SU-DHL-6 (cell line): ENCODE measurements around the gene TAF5L.

Experiments used
- H2AFZ ChIP-seq: fragments of 200-600 bp; sonication (generic); 2 replicates; pipeline ENCODE4 v1.6.1; 2014; ENCODE audit warnings: low read depth, mild to moderate bottlenecking, moderate library complexity, mixed read lengths, antibody characterized with exemption, low read length; ENCODE audit not compliant: severe bottlenecking
- H3F3A ChIP-seq: fragments of 200-600 bp; shearing (Covaris generic); 2 replicates; pipeline ENCODE4 v1.6.0; 2016; ENCODE audit warnings: antibody characterized with exemption, mild to moderate bottlenecking; ENCODE audit not compliant: insufficient read depth
- H3K27ac ChIP-seq: fragments of 200-600 bp; sonication (generic); 2 replicates; pipeline ENCODE4 v1.5.1; 2016; ENCODE audit warnings: low read depth, mild to moderate bottlenecking, low read length, moderate library complexity, mixed read lengths
- H3K27me3 ChIP-seq: fragments of 200-600 bp; sonication (generic), shearing (Covaris generic); 2 replicates; pipeline ENCODE4 v1.6.0; 2014; ENCODE audit warnings: mild to moderate bottlenecking, low read length
- H3K36me3 ChIP-seq: fragments of 200-600 bp; sonication (generic); 2 replicates; pipeline ENCODE4 v1.6.1; 2014; ENCODE audit warnings: mild to moderate bottlenecking, low read length, mixed read lengths
- H3K4me2 ChIP-seq: fragments of 300-600, 200-600 bp; shearing (Covaris generic), sonication (generic); 2 replicates; pipeline ENCODE4 v1.6.0; 2014; ENCODE audit warnings: low read length, low read depth, mild to moderate bottlenecking; ENCODE audit not compliant: poor library complexity, severe bottlenecking
- H3K4me3 ChIP-seq: fragments of 200-600 bp; sonication (generic); 2 replicates; pipeline ENCODE4 v1.5.1; 2014; ENCODE audit warnings: antibody characterized with exemption, low read length, mild to moderate bottlenecking, mixed read lengths; ENCODE audit not compliant: insufficient read depth, poor library complexity, severe bottlenecking
- H3K79me2 ChIP-seq: fragments of 200-600 bp; sonication (generic); 2 replicates; pipeline ENCODE4 v1.6.1; 2014; ENCODE audit warnings: mild to moderate bottlenecking, low read length, moderate library complexity; ENCODE audit not compliant: insufficient read depth
- H3K9ac ChIP-seq: fragments of 200-600 bp; sonication (generic); 2 replicates; pipeline ENCODE4 v1.7.0; 2014; ENCODE audit warnings: mild to moderate bottlenecking, low read length
- H3K9me2 ChIP-seq: fragments of 200-600 bp; sonication (generic); replicated peaks from 2 replicates; pipeline ENCODE4 v1.6.1; 2014; ENCODE audit warnings: low read length; ENCODE audit not compliant: insufficient read depth
- H3K9me3 ChIP-seq: fragments of 200-600 bp; sonication (generic); 2 replicates; pipeline ENCODE4 v1.6.1; 2014; ENCODE audit warnings: low read length, mixed read lengths; ENCODE audit not compliant: insufficient read depth
- H4K20me1 ChIP-seq: fragments of 200-600 bp; sonication (generic); 2 replicates; pipeline ENCODE4 v1.6.1; 2014; ENCODE audit warnings: low read depth, mild to moderate bottlenecking, antibody characterized with exemption, low read length, moderate library complexity, mixed read lengths
- EZH2phosphoT487 ChIP-seq: fragments of 200-600 bp; sonication (generic), shearing (Covaris generic); conservative IDR thresholded peaks from 2 replicates; pipeline ENCODE4 v1.6.1; 2018; ENCODE audit warnings: mild to moderate bottlenecking, antibody characterized with exemption, low read length, moderate library complexity, mixed read lengths
- TF ChIP-seq, protein P1 (sequence below): fragments of 200-600 bp; sonication (generic); IDR thresholded peaks from one replicate; pipeline ENCODE4 v1.5.1; 2017; ENCODE audit warnings: antibody characterized with exemption, mild to moderate bottlenecking, low read length, moderate library complexity; ENCODE audit not compliant: insufficient read depth, poor library complexity, severe bottlenecking

The TAF5L gene

DNA sequence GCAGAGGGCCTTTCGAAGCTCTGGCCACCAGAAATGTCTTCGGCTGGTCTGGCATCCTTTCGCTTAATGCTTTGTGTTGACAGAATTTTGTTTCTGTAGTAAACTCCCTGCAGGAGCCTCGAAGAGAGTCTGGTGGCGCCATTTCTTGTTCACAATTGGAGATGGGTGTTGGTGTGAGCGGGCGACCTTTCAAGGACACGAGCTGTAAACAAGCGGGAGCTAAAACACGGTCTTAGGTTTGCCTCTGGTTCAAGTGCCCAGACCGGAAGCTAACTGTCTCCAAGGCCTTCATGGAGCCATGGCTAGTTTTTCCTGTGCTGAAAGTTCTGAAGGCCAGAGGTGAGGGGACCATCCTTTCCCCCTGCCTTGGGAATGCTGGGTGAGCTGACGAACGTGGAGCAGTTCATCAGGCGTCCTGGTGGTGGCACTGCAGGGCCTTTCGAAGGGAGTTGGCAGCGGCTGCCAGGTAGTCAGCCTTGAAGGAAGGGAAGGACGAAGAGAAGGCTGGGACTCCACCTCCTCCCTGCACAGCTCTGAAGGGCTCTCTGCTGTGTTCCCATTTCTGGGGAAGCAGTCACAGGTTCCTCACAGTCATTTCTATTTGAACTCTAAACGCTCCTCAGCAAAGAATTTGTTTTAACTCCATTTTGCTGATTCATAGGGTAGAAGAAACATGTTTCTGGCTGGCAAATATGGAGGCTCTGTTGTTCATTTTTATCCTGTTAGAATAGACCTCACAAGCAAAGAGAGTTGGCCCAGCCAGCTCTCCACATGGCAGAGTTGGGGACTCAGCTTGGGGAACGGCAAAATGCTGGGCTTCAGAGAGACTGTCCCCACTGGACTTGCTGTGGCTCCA lies 35.3 kb upstream of the TAF5L start:
- no peak for TF ChIP-seq EZH2phosphoT487
- TF ChIP-seq, protein P1, sequence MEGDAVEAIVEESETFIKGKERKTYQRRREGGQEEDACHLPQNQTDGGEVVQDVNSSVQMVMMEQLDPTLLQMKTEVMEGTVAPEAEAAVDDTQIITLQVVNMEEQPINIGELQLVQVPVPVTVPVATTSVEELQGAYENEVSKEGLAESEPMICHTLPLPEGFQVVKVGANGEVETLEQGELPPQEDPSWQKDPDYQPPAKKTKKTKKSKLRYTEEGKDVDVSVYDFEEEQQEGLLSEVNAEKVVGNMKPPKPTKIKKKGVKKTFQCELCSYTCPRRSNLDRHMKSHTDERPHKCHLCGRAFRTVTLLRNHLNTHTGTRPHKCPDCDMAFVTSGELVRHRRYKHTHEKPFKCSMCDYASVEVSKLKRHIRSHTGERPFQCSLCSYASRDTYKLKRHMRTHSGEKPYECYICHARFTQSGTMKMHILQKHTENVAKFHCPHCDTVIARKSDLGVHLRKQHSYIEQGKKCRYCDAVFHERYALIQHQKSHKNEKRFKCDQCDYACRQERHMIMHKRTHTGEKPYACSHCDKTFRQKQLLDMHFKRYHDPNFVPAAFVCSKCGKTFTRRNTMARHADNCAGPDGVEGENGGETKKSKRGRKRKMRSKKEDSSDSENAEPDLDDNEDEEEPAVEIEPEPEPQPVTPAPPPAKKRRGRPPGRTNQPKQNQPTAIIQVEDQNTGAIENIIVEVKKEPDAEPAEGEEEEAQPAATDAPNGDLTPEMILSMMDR: peak; percentile 72
- peaks cover 26% of the 10 kb centered on the region; the same call in 1 of the 2 replicates for H3K36me3 ChIP-seq
- no peak overlapping the region for H2AFZ ChIP-seq
- H3K9me3 ChIP-seq: no peaks in the 10 kb centered on the region
- no peak overlapping the region for H3K4me2 ChIP-seq
- no peaks in the 10 kb centered on the region for H3K9me2 ChIP-seq
- no peak overlapping the region for H3K9ac ChIP-seq
- no peak overlapping the region for H3K4me3 ChIP-seq
- no peaks in the 10 kb centered on the region for H3K79me2 ChIP-seq
- 0 out of 2 replicates have a peak, but pooled peaks cover 6% of the 10 kb centered on the region for H3F3A ChIP-seq
- no peaks in the 10 kb centered on the region for H4K20me1 ChIP-seq
- H3K27ac ChIP-seq: no peak overlapping the region
- H3K27me3 ChIP-seq: no peaks in the 10 kb centered on the region

GRCh38 chr1:229657993-229658755 lies 32.3 kb upstream of the TAF5L start:
- Histone ChIP-seq H3K9me3 (no peaks in the 10 kb centered on the region), H3F3A (0 out of 2 replicates have a peak, but pooled peaks cover 6% of the 10 kb centered on the region), H3K4me3 (no peak overlapping the region), H3K4me2 (no peak overlapping the region), H3K9ac (no peak overlapping the region), H4K20me1 (no peaks in the 10 kb centered on the region), H3K79me2 (no peaks in the 10 kb centered on the region), H3K36me3 (peaks cover 42% of the 10 kb centered on the region; the same call in 1 of the 2 replicates), H3K27me3 (no peaks in the 10 kb centered on the region), H3K9me2 (no peaks in the 10 kb centered on the region), H2AFZ (no peak overlapping the region), H3K27ac (no peak overlapping the region)
- TF ChIP-seq EZH2phosphoT487: no peak
- TF ChIP-seq, protein P1: no peak

- peaks cover 52% of the 10 kb centered on the region; the same call in 1 of the 2 replicates for H3K36me3 ChIP-seq
Measured at GRCh38 chr1:229655781-229656180, 29.9 kb upstream of the TAF5L start.

More at GRCh38 chr1:229655781-229656180, 29.9 kb upstream of the TAF5L start:
- H3K9me2 ChIP-seq: no peaks in the 10 kb centered on the region
- H3K27me3 ChIP-seq: no peaks in the 10 kb centered on the region
- H3K4me2 ChIP-seq: no peak overlapping the region
- no peak overlapping the region for H3K27ac ChIP-seq
- H3K9ac ChIP-seq: no peak overlapping the region
- H3K9me3 ChIP-seq: no peaks in the 10 kb centered on the region
- H2AFZ ChIP-seq: no peak overlapping the region
- no peaks in the 10 kb centered on the region for H4K20me1 ChIP-seq
- no peaks in the 10 kb centered on the region for H3K79me2 ChIP-seq
- H3F3A ChIP-seq: 0 out of 2 replicates have a peak, but pooled peaks cover 6% of the 10 kb centered on the region
- H3K4me3 ChIP-seq: no peak overlapping the region
- TF ChIP-seq EZH2phosphoT487: no peak
- TF ChIP-seq, protein P1: no peak
